NCI-H1694 treated with DMSO at 0.1 percent for 48 hours (cell line): ENCODE data around the gene COPG2.

Experiments used
- DNase-seq: peaks from one replicate; lab custom pipeline; 2025; lab: John Stamatoyannopoulos, UW

The COPG2 gene

GRCh38 chr7:130493275-130493873 is 175.2 kb downstream of the COPG2 start:
- no peak for DNase-seq

GRCh38 chr7:130492523-130493274 is 175.8 kb downstream of the COPG2 start:
- DNase-seq, result no peak

DNA sequence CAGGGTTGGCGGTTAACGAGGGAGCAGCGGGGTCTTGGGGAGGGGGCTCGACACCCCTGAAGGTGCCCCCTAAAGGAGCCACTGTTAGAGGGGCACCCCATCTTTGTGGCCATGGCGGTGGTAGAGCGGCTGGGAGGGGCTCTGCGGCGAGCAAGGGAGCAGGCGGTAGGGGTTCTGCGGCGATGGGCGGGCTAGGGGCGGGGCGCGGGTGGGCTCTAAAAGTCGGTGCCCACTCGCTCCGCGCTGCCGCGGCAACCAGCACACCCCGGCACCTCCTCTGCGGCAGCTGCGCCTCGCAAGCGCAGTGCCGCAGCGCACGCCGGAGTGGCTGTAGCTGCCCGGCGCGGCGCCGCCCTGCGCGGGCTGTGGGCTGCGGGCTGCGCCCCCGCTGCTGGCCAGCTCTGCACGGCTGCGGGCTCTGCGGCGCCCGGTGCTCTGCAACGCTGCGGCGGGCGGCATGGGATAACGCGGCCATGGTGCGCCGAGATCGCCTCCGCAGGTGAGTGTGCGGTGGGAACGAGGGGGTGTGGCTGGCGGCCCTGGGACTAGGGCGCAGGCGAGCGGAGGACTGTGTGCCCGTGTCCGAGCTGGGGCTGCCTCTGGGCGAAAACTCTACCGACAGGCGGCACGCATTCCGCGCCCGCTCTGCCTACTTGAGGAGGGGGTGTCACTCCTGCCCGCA is 176.6 kb downstream of the COPG2 start, which contains the start of gene MEST:
Gene MEST, plus strand, starts transcription at position 245 of the 682 bp plus-strand sequence. Its CDS starts 229 bp downstream, at position 474.
- DNase-seq, result no peak

- no peak for DNase-seq
Measured at GRCh38 chr7:130490888-130491804, 177.4 kb downstream of the COPG2 start.

DNA sequence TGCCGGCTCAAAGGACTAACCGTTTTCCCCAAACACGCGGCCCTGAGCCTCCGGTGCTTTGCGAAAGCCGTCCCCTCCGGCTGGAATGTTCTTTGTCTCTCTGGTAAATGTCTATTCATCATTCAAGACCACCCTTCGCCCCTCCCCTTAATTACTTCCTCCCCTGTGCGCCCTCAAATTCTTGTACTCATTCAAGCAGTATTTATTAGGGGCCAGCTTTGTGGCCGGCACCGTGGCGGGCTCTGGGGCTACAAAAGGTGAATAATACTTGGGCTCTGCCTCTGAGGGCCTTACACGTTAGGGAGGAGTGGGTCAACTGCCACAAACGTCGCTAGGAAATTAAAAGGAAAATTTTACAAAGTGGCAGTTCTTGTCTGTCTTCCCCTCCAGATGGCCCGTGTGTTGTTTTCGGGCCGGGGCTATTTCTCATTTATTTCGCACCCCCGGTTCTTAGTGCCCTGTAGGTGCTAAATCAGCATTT is 178.2 kb downstream of the COPG2 start:
- DNase-seq, result no peak

- DNase-seq, result no peak
Measured at GRCh38 chr7:130489140-130489983, 179.2 kb downstream of the COPG2 start.

DNA sequence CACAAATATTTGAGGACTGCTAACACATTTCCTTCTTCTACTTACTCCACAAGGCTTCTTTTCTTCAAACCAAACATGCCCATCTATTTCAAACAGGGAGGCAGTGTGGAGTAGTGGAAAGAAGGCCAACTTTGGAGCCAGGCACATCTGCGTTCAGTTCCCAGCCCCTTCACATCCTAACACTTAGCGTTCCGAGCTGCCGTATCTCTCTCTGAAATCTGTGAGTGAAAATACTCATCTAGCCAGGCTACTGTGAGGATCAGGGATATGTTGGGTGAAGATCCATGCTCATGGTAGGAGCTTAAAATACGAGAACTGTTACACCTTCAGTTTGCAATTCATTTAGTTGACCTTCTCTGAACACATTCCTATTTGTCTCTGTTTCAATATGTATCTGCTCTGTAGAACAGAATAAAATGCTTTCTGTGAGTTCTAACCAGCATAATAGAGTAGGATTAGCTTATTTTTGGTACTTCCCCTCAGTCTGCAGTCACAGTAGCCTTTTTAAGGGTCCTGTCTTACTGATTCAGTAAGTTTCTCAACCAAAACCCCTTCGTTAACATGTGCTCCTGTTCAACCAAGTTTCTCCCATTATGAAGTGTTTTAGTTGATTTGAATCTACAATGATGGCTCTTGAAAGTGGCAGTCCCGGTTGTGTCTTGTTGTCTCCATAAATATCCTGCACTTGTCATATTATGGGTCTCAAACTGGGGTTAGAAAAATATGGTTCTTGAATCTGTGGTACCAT is 180.0 kb downstream of the COPG2 start:
- DNase-seq, result no peak

GRCh38 chr7:130486954-130487436 is 181.6 kb downstream of the COPG2 start:
- DNase-seq, result no peak

GRCh38 chr7:130486114-130486953 is 182.2 kb downstream of the COPG2 start:
- DNase-seq, result no peak

DNA sequence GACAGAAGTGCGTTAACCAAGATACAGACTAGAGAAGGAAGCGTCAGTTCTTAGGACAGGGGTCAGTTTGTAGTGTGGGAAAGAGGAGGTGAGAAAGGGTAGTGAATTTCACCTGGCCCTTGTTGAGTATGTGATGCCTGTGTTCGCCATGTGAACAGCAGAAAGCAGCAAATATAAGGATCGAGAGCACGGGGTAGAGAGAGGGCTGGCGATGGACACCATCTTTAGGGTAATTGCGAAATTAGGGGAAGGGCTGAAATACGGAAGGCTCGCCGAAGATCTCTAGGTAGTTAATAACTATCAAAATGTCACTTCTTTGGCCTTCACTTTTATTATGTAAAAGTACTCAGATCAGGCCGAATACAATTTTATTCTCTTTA is 182.8 kb downstream of the COPG2 start:
- DNase-seq, result no peak

- DNase-seq, result no peak
Measured at GRCh38 chr7:130483031-130483430, 185.5 kb downstream of the COPG2 start.

DNA sequence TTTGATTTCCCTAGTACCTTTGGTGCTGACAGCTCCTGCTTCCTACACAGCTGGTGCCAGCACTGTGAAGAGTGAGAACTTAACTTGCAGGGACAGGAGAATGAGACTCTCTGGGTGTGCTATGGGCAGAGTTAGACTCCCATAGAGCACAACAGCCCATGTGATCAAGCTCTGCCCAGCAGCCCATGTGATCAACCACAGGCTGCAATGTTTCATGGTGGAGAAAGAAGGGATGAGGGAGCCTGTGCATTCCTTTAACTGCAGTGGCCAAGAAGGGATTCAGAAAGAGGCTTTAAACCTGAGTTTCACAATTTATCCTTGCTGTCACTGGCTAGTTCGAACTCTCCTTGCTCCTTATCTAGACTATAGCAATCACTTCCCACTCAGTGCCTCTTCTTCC is 186.7 kb downstream of the COPG2 start:
- DNase-seq, result no peak

GRCh38 chr7:130479716-130480400 is 188.7 kb downstream of the COPG2 start:
- no peak for DNase-seq

DNA sequence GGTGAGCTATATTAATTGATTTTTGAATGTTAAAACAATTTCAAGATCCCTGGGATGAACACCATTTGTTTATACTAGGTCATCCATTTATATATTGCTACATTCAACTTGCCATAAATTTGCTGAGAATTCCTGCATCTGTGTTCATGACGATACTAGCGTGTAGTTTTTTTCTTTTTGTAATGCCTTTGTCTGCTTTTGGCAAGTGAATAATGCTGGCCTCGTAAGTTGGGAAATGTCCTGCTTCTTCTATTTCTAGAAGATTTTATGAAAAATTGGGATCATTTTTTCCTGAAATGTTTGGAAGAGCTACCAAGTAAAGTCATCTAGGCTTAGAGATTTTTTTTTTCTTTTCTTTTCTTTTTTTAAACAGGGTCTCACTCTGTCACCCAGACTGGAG is 189.6 kb downstream of the COPG2 start:
- DNase-seq, result no peak

DNA sequence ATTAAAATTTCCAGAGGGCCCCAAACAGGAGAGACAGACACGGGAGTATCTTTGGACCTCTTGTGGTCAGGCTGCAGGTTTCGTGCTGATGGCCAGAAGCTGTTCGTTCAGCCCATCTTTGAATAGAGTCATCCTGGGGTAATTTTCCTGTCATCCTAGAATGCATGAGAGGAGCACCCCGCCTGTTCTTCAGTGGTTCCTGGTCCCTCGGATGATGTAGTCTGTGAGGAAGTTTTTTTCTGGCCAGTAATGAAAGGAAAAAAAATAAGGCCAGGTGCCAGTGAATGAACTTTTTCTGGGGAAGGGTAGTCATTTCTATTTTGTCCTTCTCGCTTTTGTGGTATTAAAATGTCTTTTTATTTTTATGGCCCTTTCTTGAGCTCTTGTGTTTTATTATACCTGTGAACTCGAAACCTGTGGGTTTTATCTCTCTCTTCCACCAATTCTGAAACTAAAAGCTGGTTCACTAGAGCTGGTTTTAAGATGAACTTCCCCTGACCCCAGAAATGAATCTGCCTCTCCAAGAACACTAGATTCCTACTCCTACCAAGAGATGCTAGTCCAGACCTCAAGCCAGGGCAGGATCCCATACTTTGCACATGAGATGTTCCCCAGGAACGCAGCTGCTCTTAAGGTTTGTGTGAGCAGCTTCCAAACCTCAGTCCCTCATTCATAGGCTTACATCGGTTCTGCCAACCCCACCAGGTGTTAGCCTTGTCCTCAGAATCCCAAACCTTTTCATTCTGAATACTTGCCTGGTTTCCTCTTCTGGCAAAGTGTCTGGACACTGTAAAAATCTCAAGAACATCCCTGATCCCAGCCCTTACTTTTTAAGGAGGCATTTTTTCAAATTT is 192.0 kb downstream of the COPG2 start:
- DNase-seq, result no peak

GRCh38 chr7:130475776-130476175 is 192.8 kb downstream of the COPG2 start:
- DNase-seq, result no peak

- no peak for DNase-seq
Measured at GRCh38 chr7:130473876-130474275, 194.7 kb downstream of the COPG2 start.

GRCh38 chr7:130473289-130473688 is 195.3 kb downstream of the COPG2 start:
- DNase-seq, result no peak
